Osteoblast (primary cell): ENCODE results near the gene TMEM106C. TPM values are rescaled to one million over a fixed set of nuclear protein-coding genes. Genes with fewer than 3 reads are reported as not detected.
A peak's percentile ranks its signal among the peaks of the same experiment; 100 is the strongest.

Experiments
- DNase-seq: peaks from one replicate; pipeline ENCODE4 v3.0.0; 2011; ENCODE audit warnings: low spot score, mixed read lengths; ENCODE audit not compliant: insufficient read length; ENCODE audit errors: missing footprints
- H2AFZ ChIP-seq: 2 replicates; pipeline ENCODE4 v1.6.0; 2011; ENCODE audit warnings: mild to moderate bottlenecking, low read length
- H3K27ac ChIP-seq: 2 replicates; pipeline ENCODE4 v1.5.1; 2011; ENCODE audit warnings: mild to moderate bottlenecking, low read depth, low read length, moderate library complexity
- H3K27me3 ChIP-seq: 2 replicates; pipeline ENCODE4 v1.6.0; 2012; ENCODE audit warnings: mild to moderate bottlenecking, control low read depth, inconsistent platforms, low read length, moderate library complexity; ENCODE audit not compliant: insufficient read depth
- H3K36me3 ChIP-seq: 2 replicates; pipeline ENCODE4 v1.5.1; 2011; ENCODE audit warnings: mild to moderate bottlenecking, low read length, control low read depth, moderate library complexity; ENCODE audit not compliant: insufficient read depth
- H3K4me1 ChIP-seq: 2 replicates; pipeline ENCODE4 v1.5.1; 2011; ENCODE audit warnings: mild to moderate bottlenecking, low read length, control low read depth, moderate library complexity; ENCODE audit not compliant: insufficient read depth
- H3K4me2 ChIP-seq: 2 replicates; pipeline ENCODE4 v1.6.0; 2011; ENCODE audit warnings: mild to moderate bottlenecking, low read length; ENCODE audit not compliant: insufficient read depth
- H3K4me3 ChIP-seq: fragments of 200-600 bp; sonication (generic); 3 replicates; pipeline ENCODE4 v1.5.1; 2012; ENCODE audit warnings: mild to moderate bottlenecking, low read length, inconsistent platforms; ENCODE audit not compliant: insufficient read depth
- H3K79me2 ChIP-seq: 2 replicates; pipeline ENCODE4 v1.6.0; 2012; ENCODE audit warnings: mild to moderate bottlenecking, low read length, control low read depth, inconsistent platforms; ENCODE audit not compliant: insufficient read depth
- H3K9me3 ChIP-seq: 2 replicates; pipeline ENCODE4 v1.5.1; 2011; ENCODE audit warnings: low read depth, low read length, control low read depth
- H4K20me1 ChIP-seq: 2 replicates; pipeline ENCODE4 v1.6.0; 2012; ENCODE audit warnings: mild to moderate bottlenecking, low read length, control low read depth; ENCODE audit not compliant: insufficient read depth
- CTCF ChIP-seq: IDR thresholded peaks from 2 replicates; pipeline ENCODE4 v1.5.1; 2011; ENCODE audit warnings: mild to moderate bottlenecking, low read depth, low read length, moderate library complexity; ENCODE audit errors: extremely low read depth
- total RNA-seq: library from RNA; depleted of rRNA; stranded (reverse); fragments of >200 nt; gene quantifications from 2 replicates; pipeline ENCODE4 v1.2.3, GENCODE V29; 2012

Gene TMEM106C
- total RNA-seq, 1 donor: 57.5 TPM

GRCh38 chr12:47995981-47996401, 32.6 kb downstream of the TMEM106C start:
- no peak overlapping the region for H3K4me3 ChIP-seq
- no peak for TF ChIP-seq CTCF
- no peaks in the 10 kb centered on the region for H3K79me2 ChIP-seq
- H3K9me3 ChIP-seq: no peaks in the 10 kb centered on the region
- peak; percentile 74 for DNase-seq
- peaks cover 83% of the 10 kb centered on the region for H3K27me3 ChIP-seq
- H3K4me1 ChIP-seq: peaks cover under 1% of the 10 kb centered on the region
- H4K20me1 ChIP-seq: no peaks in the 10 kb centered on the region
- H3K36me3 ChIP-seq: no peaks in the 10 kb centered on the region
- no peak overlapping the region for H3K27ac ChIP-seq
- H3K4me2 ChIP-seq: no peak overlapping the region
- H2AFZ ChIP-seq: no peak overlapping the region

GRCh38 chr12:47997321-47997720, 33.9 kb downstream of the TMEM106C start:
- Histone ChIP-seq H3K9me3 (no peaks in the 10 kb centered on the region), H3K27ac (no peak overlapping the region), H4K20me1 (no peaks in the 10 kb centered on the region), H2AFZ (no peak overlapping the region), H3K4me2 (no peak overlapping the region), H3K4me1 (peaks cover 14% of the 10 kb centered on the region), H3K36me3 (no peaks in the 10 kb centered on the region), H3K27me3 (peaks cover 92% of the 10 kb centered on the region), H3K79me2 (no peaks in the 10 kb centered on the region), H3K4me3 (no peak overlapping the region)
- DNase-seq: peak; percentile 13
- no peak for TF ChIP-seq CTCF

- Histone ChIP-seq H3K27ac (no peak overlapping the region), H3K4me1 (peaks cover 18% of the 10 kb centered on the region), H3K4me2 (no peak overlapping the region), H2AFZ (no peak overlapping the region), H3K4me3 (no peak overlapping the region), H3K36me3 (no peaks in the 10 kb centered on the region), H3K9me3 (no peaks in the 10 kb centered on the region), H4K20me1 (no peaks in the 10 kb centered on the region), H3K79me2 (no peaks in the 10 kb centered on the region), H3K27me3 (peaks cover 97% of the 10 kb centered on the region)
- no peak for TF ChIP-seq CTCF
- no peak for DNase-seq
Observed at GRCh38 chr12:47999816-48000215, 36.4 kb downstream of the TMEM106C start.

- Histone ChIP-seq H2AFZ (peak overlapping the region; percentile 85), H3K9me3 (no peaks in the 10 kb centered on the region), H3K4me3 (peak overlapping the region; percentile 69), H3K27me3 (peaks cover 97% of the 10 kb centered on the region), H4K20me1 (no peaks in the 10 kb centered on the region), H3K27ac (no peak overlapping the region), H3K4me1 (peaks cover 18% of the 10 kb centered on the region), H3K36me3 (no peaks in the 10 kb centered on the region), H3K4me2 (peak overlapping the region; percentile 93), H3K79me2 (no peaks in the 10 kb centered on the region)
- no peak for TF ChIP-seq CTCF
- DNase-seq: peak; percentile 86
Observed at GRCh38 chr12:48000878-48001504, 37.6 kb downstream of the TMEM106C start.
